Trophoblast cell (in vitro differentiated cells and primary cell): ENCODE results near the gene TBC1D22A.

ENCODE experiments used
- DNase-seq, 2 donors: peaks; one replicate each; pipeline ENCODE4 v3.0.0-alpha.2; 2016
- H2AFZ ChIP-seq: 2 replicates; pipeline ENCODE4 v1.6.1; 2013; ENCODE audit warnings: low read length, moderate library complexity, mild to moderate bottlenecking; ENCODE audit not compliant: insufficient read depth, poor library complexity
- H2AK5ac ChIP-seq: 2 replicates; pipeline ENCODE4 v1.6.1; 2013; ENCODE audit warnings: mild to moderate bottlenecking, low read length
- H2BK120ac ChIP-seq: 2 replicates; pipeline ENCODE4 v1.6.1; 2013; ENCODE audit warnings: low read length, mild to moderate bottlenecking, moderate library complexity; ENCODE audit not compliant: insufficient read depth, poor library complexity
- H2BK12ac ChIP-seq: 2 replicates; pipeline ENCODE4 v1.6.1; 2013; ENCODE audit warnings: mild to moderate bottlenecking, low read length, moderate library complexity
- H2BK5ac ChIP-seq: 2 replicates; pipeline ENCODE4 v1.6.1; 2013; ENCODE audit warnings: low read length, low read depth, moderate library complexity, mild to moderate bottlenecking; ENCODE audit not compliant: poor library complexity
- H3K14ac ChIP-seq: 2 replicates; pipeline ENCODE4 v1.6.1; 2013; ENCODE audit warnings: mild to moderate bottlenecking, low read length
- H3K18ac ChIP-seq: 2 replicates; pipeline ENCODE4 v1.6.1; 2013; ENCODE audit warnings: mild to moderate bottlenecking, low read length
- H3K23ac ChIP-seq: 2 replicates; pipeline ENCODE4 v1.6.1; 2013; ENCODE audit warnings: low read length
- H3K27ac ChIP-seq: 2 replicates; pipeline ENCODE4 v1.5.1; 2013; ENCODE audit warnings: low read depth, mild to moderate bottlenecking, inconsistent platforms, low read length, moderate library complexity
- H3K27me3 ChIP-seq: 2 replicates; pipeline ENCODE4 v1.6.1; 2013; ENCODE audit warnings: inconsistent platforms, mild to moderate bottlenecking, low read length, moderate library complexity; ENCODE audit not compliant: insufficient read depth
- H3K36me3 ChIP-seq, 2 experiments: 1 replicate in 1 of 2; 2 replicates in 1 of 2; pipeline ENCODE4 v1.6.1; 2013; ENCODE audit warnings: low read length in 2 of 2, mild to moderate bottlenecking in 2 of 2, moderate library complexity in 1 of 2; ENCODE audit not compliant: insufficient read depth in 2 of 2, control insufficient read depth in 1 of 2
- H3K4ac ChIP-seq: 2 replicates; pipeline ENCODE4 v1.6.1; 2013; ENCODE audit warnings: low read depth, mild to moderate bottlenecking, low read length, moderate library complexity
- H3K4me1 ChIP-seq, 2 experiments: 1 replicate in 1 of 2; 2 replicates in 1 of 2; pipeline ENCODE4 v1.6.1; 2013; ENCODE audit warnings: low read length in 2 of 2, mild to moderate bottlenecking in 2 of 2, moderate library complexity in 1 of 2; ENCODE audit not compliant: insufficient read depth in 2 of 2, control insufficient read depth in 1 of 2
- H3K4me2 ChIP-seq: 2 replicates; pipeline ENCODE4 v1.6.1; 2013; ENCODE audit warnings: inconsistent platforms, mild to moderate bottlenecking, low read length, moderate library complexity
- H3K4me3 ChIP-seq: 2 replicates; pipeline ENCODE4 v1.5.1; 2013; ENCODE audit warnings: mild to moderate bottlenecking, low read depth, low read length, inconsistent platforms
- H3K79me1 ChIP-seq: one replicate; pipeline ENCODE4 v1.6.1; 2013; ENCODE audit warnings: low read length
- H3K79me2 ChIP-seq: 2 replicates; pipeline ENCODE4 v1.6.1; 2013; ENCODE audit warnings: low read length, mild to moderate bottlenecking; ENCODE audit not compliant: control insufficient read depth, insufficient read depth, poor library complexity
- H3K9ac ChIP-seq: 2 replicates; pipeline ENCODE4 v1.6.1; 2013; ENCODE audit warnings: mild to moderate bottlenecking, low read length
- H3K9me3 ChIP-seq: 2 replicates; pipeline ENCODE4 v1.6.1; 2013; ENCODE audit warnings: low read depth, mild to moderate bottlenecking, control low read depth, inconsistent platforms, low read length; ENCODE audit not compliant: insufficient read depth
- H4K12ac ChIP-seq: 2 replicates; pipeline ENCODE4 v1.6.1; 2013; ENCODE audit warnings: low read depth, mild to moderate bottlenecking, low read length, moderate library complexity
- H4K8ac ChIP-seq: 2 replicates; pipeline ENCODE4 v1.6.1; 2013; ENCODE audit warnings: low read depth, mild to moderate bottlenecking, low read length, moderate library complexity
- H4K91ac ChIP-seq: one replicate; pipeline ENCODE4 v1.6.1; 2013; ENCODE audit warnings: low read depth, mild to moderate bottlenecking, low read length, moderate library complexity
- whole genome bisulfite sequencing: extraction: QIAGEN DNeasy Blood & Tissue Kit; methylation state at CpG from one replicate; pipeline ENCODE4 v1.1.7; 2013; ENCODE audit warnings: missing lambda C conversion rate; ENCODE audit not compliant: insufficient read length, insufficient coverage; ENCODE audit errors: extremely low coverage; 5-methylcytosine and 5-hydroxymethylcytosine counted together

TBC1D22A gene

DNA sequence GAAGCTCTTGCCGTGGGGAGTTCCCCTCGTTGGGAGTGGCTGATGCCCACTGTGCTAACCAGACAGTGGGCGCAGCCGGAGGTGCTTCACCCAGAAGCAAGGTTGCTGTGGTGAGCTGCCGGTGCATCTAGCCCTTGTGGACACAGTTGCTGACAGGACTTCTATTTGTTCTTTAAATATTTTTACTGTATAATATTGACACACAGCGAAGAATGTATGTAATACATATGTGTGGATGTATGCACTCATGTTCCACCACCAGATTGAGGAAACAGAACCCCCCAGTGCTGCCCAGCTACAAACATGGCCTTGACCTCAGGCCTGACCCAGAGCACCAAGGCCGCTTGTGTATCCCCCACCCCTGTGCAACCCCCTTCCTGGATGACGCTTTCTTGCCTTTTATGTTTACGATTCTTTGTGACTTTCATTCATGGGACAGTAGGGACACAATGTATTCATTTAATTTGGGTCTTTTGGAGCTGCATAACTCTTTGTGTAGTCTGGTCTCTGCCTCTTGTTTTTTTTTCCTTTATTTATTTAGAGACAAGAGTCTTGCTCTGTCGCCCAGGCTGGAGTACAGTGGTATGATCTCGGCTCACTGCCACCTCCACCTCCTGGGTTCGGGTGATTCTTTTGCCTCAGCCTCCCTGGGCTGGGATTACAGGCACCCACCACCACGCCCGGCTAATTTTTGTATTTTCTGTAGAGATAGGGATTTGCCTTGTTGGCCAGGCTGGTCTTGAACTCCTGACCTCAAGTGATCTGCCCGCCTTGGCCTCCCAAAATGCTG lies 132.6 kb downstream of the TBC1D22A start:
- Histone ChIP-seq H3K18ac (no peak overlapping the region), H4K91ac (no peak overlapping the region), H3K9ac (no peak overlapping the region), H2AK5ac (no peak overlapping the region), H3K27me3 (no peaks in the 10 kb centered on the region), H3K14ac (no peak overlapping the region), H3K23ac (no peak overlapping the region), H2BK5ac (no peak overlapping the region), H4K8ac (no peak overlapping the region), H3K36me3 (peaks cover 2 to 12% of the 10 kb centered on the region in 2 experiments), H2AFZ (no peak overlapping the region), H3K27ac (no peak overlapping the region), H4K12ac (no peak overlapping the region), H3K79me2 (no peaks in the 10 kb centered on the region), H3K4me3 (no peak overlapping the region), H3K4me1 (no peaks in the 10 kb centered on the region), H3K9me3 (peaks cover 2% of the 10 kb centered on the region), H2BK120ac (no peak overlapping the region), H3K79me1 (no peaks in the 10 kb centered on the region), H3K4me2 (no peak overlapping the region), H2BK12ac (no peak overlapping the region), H3K4ac (no peak overlapping the region)
- no peak for DNase-seq
- WGBS = no CpG with 5 or more reads among the region's 15 CpGs

DNA sequence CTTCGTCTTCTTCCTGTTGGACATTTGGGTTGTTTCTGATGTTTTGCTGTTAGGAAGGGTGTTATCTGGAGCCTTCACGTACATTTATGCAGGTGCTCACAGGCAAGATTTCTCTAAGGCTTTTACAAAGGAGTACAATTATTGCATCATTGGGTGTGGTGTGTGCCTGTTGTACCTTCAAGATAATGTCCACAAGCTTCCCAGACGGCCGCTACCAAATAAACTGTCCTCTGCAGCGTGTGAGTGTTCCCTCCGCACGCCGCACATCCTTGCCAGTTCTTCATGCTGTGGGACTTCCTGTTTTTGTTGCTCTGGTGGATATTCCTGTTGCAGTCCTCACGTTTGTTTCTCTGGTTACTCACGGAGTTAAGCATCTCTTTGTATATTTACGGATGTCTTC lies 133.3 kb downstream of the TBC1D22A start:
- no peak overlapping the region for H3K14ac ChIP-seq
- no peak overlapping the region for H3K23ac ChIP-seq
- no peak overlapping the region for H3K18ac ChIP-seq
- no peaks in the 10 kb centered on the region for H3K27me3 ChIP-seq
- no peak overlapping the region for H4K12ac ChIP-seq
- no peak overlapping the region for H3K27ac ChIP-seq
- H2AK5ac ChIP-seq = no peak overlapping the region
- peaks cover 2 to 12% of the 10 kb centered on the region in 2 experiments for H3K36me3 ChIP-seq
- H3K9ac ChIP-seq = no peak overlapping the region
- H3K4me2 ChIP-seq = no peak overlapping the region
- no peak overlapping the region for H2BK120ac ChIP-seq
- H3K79me1 ChIP-seq = no peaks in the 10 kb centered on the region
- no peaks in the 10 kb centered on the region for H3K79me2 ChIP-seq
- H2AFZ ChIP-seq = no peak overlapping the region
- H3K4me1 ChIP-seq = no peaks in the 10 kb centered on the region
- H3K4ac ChIP-seq = no peak overlapping the region
- peaks cover 2% of the 10 kb centered on the region for H3K9me3 ChIP-seq
- no peak for DNase-seq
- no CpG with 5 or more reads among the region's 11 CpGs for WGBS
- no peak overlapping the region for H2BK5ac ChIP-seq
- no peak overlapping the region for H2BK12ac ChIP-seq
- no peak overlapping the region for H4K91ac ChIP-seq
- H4K8ac ChIP-seq = no peak overlapping the region
- no peak overlapping the region for H3K4me3 ChIP-seq

DNA sequence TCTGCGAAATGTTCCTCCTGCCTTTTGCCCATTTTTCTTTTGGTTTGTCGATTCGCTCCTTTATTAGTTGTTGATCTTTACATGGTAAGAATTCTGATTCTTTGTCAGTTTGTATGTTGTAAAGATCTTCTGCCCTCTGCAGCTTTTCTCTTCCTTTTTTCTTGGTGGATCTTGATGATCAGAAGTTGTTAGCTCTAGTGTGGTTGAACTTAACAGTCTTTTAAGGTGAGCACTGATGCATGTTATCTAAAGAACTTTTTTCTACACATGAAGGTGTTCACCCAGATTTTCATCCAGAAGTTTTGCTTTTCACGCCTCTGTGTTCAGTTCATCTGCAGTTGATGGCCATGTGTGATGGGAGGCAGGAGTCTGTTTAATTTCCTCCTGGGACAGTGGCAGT lies 133.7 kb downstream of the TBC1D22A start:
- Histone ChIP-seq H3K18ac (no peak overlapping the region), H3K36me3 (peaks cover 2 to 12% of the 10 kb centered on the region in 2 experiments), H3K4me3 (no peak overlapping the region), H4K91ac (no peak overlapping the region), H2BK12ac (no peak overlapping the region), H2BK5ac (no peak overlapping the region), H3K23ac (no peak overlapping the region), H3K14ac (no peak overlapping the region), H3K4me1 (no peaks in the 10 kb centered on the region), H3K27me3 (no peaks in the 10 kb centered on the region), H2AK5ac (no peak overlapping the region), H4K12ac (no peak overlapping the region), H3K79me2 (no peaks in the 10 kb centered on the region), H2BK120ac (no peak overlapping the region), H3K27ac (no peak overlapping the region), H3K4me2 (no peak overlapping the region), H4K8ac (no peak overlapping the region), H3K9ac (no peak overlapping the region), H3K9me3 (peaks cover 2% of the 10 kb centered on the region), H3K4ac (no peak overlapping the region), H2AFZ (no peak overlapping the region), H3K79me1 (no peaks in the 10 kb centered on the region)
- no CpG with 5 or more reads among the region's 4 CpGs for WGBS
- no peak for DNase-seq

DNA sequence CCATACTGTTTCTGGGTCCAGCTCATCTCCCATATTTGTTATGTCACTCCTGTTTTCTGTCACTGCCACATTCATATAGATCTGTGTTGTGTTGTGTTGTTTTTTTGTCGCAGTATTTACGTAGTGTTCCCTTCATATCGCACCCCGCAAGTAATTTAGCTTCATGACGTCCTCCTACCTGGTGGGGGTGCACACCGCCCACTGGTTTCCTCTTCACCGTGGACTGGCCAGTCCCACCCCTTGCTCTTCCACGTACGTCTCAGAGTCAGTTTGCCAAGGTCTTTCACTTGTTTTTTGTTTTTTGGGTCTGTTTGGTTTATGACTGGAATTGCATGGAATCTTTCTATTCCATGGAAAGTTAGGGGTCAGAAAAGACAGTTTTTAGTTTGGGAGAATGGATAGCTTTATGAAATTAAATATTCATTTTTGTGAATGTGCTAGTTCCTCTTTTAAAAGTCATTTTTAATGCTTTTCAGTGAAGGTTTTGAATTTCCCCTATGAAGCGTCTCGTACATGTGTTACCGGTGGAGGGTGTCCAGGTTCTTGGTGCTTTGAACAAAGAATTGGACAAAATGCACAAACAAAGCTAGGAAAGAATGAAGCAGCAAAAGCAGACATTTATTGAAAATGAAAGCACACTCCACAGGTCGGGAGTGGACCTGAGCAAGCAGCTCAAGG lies 134.3 kb downstream of the TBC1D22A start:
- Histone ChIP-seq H3K36me3 (peaks cover 2 to 12% of the 10 kb centered on the region in 2 experiments), H3K14ac (no peak overlapping the region), H3K4me2 (no peak overlapping the region), H3K18ac (no peak overlapping the region), H2BK12ac (no peak overlapping the region), H4K91ac (no peak overlapping the region), H3K79me2 (no peaks in the 10 kb centered on the region), H4K8ac (no peak overlapping the region), H3K27me3 (no peaks in the 10 kb centered on the region), H3K4ac (no peak overlapping the region), H2BK120ac (no peak overlapping the region), H2BK5ac (no peak overlapping the region), H3K23ac (no peak overlapping the region), H4K12ac (no peak overlapping the region), H3K4me3 (no peak overlapping the region), H2AK5ac (no peak overlapping the region), H3K9ac (no peak overlapping the region), H2AFZ (no peak overlapping the region), H3K4me1 (no peaks in the 10 kb centered on the region), H3K9me3 (peaks cover 2% of the 10 kb centered on the region), H3K27ac (no peak overlapping the region), H3K79me1 (no peaks in the 10 kb centered on the region)
- DNase-seq = no peak
- no CpG with 5 or more reads among the region's 13 CpGs for WGBS
